NCI-H774 (cell line): ENCODE data around the gene ERAP2.
"Not testable (repeated sequence)": the region's sequence is repeated elsewhere in the genome, so short reads cannot be mapped to it uniquely, and the experiment has no call there.

Experiments used
- DNase-seq: peaks from one replicate; lab custom pipeline; 2025; lab: John Stamatoyannopoulos, UW

The ERAP2 gene

GRCh38 chr5:96876292-96876850 lies at the start of gene ERAP2:
Gene ERAP2, plus strand, starts transcription at chr5:96876500. Its CDS starts 3,186 bp downstream, at chr5:96879686.
- peak; percentile 32 for DNase-seq

DNA sequence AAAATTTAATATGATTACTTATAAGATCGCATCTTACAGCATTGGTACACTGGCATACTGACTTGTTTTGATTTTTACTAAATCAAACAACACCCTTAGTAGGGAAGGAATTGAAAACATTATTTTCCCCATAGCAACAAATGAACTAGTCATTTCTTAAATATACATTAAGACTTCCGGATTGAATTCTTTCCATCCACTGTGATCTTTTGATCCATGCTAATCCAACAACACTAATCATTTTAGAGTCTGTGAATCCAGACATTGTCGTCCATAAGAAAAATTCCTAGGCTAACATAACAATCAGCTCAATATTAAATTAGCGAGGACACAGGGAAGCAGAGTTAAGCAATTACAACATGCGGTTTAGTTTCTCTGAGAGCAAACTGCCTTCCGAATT lies 47.0 kb upstream of the ERAP2 start:
- DNase-seq = no peak

DNA sequence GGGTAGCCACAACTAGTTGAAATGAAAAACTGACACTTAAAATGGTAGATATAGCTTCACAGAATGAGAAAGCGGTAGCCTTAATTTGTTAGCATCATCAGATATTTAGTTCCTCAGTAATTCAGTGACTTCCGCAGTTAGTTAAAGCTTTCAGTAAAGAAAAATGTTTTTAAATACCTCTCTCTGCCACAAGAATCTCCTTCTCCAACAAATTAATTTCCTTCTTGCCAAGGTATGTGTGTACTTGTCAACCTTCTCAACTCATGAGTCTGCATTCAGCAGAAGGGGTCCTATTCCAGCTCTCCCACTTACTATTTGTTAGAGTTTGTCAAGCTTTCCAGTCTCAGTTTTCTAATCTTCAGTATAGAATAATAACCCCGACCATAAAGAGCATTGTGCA lies 42.3 kb upstream of the ERAP2 start:
- no peak for DNase-seq

DNA sequence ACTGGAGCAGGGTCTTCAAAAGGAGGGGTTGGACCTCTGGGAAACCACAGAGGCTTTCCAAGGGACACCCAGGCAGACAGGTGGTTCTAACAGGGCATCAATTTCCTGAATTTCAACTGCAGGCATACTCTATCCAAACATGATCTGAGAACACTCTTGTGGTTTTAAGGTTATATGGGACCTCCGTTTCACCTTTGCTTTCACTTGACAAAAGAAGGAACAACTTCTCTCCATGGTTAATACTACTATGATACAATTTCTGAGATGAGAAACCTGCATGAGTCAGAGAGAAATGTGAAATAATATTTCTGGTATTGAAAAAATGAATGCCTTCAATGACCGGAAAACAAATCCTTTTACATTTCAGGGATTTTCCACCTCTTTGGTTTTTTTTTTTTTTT lies 40.5 kb upstream of the ERAP2 start:
- DNase-seq = no peak

GRCh38 chr5:96836817-96837216 lies 39.5 kb upstream of the ERAP2 start:
- no peak for DNase-seq

- no peak for DNase-seq
These were observed 39.0 kb upstream of the ERAP2 start for GRCh38 chr5:96837303-96837702.

DNA sequence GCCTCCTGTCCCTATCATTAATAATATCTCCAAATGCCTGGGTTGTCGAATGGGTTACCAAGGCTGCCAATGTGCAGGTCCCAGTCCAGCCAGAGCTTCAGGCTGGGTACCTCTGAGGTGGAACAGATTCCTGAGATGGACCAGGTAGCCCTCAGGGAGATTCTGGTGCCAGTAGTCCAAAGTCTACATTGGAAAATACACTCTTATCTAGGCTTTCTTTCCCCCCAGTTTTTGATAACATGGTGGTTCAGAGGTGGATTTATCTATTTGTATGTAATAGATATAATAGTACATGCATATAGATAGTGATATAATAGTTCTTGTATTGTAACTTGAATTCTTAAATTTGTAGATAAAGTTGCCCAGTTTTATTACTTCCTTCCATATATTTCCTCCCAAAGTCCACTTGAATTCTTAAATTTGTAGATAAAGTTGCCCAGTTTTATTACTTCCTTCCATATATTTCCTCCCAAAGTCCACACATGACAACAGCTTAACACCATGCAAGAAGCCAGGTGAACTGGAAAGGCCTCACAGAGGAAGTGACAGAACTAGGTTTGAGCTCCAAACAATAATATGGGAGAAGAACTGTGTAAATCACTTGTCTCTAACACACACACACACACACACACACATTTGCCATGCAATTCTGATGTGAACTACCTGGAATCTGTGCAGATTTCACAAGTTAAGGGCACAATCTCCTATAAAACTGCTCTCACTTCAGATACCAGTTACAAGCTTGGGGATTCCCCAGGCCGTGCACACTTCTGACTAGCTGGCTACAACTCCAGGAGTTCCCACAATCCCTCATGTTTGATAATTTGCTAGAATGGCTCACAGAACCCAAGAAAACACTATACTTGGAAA lies 37.9 kb upstream of the ERAP2 start:
- DNase-seq = no peak

DNA sequence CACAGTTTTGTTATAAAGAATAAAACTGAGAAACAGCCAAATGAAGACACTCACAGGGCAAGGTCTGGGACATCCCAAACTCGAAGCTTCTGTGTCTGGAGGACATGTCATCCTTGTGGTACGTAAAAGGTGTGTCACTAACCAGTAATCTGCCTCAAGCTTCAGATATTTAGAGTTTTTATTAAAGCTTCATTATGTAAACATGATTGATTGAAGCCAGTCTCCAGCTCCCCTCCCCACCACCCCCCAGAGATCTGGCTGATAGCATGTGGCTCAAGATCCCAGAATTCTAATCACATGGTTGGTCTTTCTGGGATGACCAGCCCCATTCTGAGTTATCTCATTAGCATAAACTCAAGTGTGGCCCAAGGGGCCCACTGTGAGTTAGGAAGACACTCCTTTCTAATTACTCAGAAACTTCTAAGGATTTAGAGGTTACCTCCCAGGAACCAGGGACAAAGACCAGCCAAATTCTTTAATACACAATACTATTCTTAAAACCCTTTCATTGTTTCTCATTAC lies 37.2 kb upstream of the ERAP2 start:
- no peak for DNase-seq

DNA sequence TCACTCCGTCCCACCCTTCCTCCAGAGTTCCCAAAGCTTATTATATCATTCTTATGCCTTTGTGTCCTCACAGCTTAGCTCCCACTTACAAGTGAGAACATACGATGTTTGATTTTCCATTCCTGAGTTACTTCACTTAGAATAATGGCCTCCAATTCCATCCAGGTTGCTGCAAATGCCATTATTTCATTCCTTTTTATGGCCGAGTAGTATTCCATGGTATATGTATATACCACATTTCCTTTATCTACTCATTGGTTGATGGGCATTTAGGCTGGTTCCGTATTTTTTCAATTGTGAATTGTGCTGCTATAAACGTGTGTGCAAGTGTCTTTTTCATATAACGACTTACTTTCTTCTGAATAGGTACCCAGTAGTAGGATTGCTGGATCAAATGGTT lies 34.4 kb upstream of the ERAP2 start:
- not testable (repeated sequence) for DNase-seq

DNA sequence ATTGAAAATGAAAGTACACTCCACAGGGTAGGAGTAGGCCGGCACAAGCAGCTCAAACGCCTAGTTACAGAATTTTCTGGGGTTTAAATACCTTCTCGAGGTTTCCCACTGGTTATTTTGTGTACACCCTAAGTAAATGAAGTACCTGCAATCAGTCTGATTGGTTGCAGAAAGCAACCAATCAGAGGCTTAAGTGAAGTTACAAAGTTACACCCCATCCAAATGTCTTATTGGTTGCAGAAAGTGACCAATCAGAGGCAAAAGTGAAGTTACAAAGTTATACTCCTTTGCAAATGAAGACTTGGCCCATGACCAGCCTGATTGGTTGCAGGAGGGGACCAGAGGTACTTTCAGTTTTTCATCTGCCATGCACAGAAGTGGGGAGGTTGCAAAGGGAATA lies 33.2 kb upstream of the ERAP2 start:
- no peak for DNase-seq

GRCh38 chr5:96844481-96844990 lies 31.8 kb upstream of the ERAP2 start:
- DNase-seq = no peak

- DNase-seq = no peak
These were observed 24.8 kb upstream of the ERAP2 start for GRCh38 chr5:96851312-96852062.

DNA sequence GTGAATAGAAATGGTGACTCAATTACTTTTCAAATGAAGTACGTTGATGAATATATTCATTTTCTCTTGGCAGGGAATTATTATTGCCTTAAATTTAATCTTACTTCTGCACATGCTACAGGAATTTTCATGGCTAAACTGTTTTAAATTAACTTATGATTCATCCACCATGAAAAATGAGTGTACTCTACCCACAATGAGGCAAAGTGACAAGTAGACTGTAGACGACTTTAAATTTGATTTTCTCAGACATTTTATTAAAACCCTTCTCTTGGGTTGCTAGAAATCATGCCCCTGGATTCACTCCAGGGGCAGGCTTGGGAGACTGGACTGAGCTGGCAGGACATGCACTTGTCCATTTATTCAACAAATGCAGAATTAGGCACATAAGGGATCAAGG lies 23.5 kb upstream of the ERAP2 start:
- DNase-seq = no peak

DNA sequence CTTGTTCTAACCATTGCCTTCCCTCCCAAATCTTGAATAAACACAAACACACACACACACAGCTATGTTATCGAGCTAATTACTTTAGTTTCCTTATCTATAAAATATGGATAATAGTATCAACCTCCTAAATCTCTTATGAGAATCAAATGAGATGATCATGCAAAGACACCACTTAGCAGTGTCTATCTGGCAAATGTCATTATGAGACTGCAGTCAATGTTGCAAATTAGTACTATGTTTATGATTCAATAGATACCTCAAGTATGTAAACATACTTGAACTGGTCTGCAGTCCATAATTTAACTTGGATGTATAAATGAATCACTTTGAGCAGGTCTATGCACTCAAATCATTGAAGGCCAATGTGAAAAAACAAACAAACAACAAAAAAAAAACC lies 22.2 kb upstream of the ERAP2 start:
- no peak for DNase-seq

GRCh38 chr5:96855031-96855872 lies 21.0 kb upstream of the ERAP2 start:
- no peak for DNase-seq

- no peak for DNase-seq
These were observed 19.9 kb upstream of the ERAP2 start for GRCh38 chr5:96856371-96856770.

DNA sequence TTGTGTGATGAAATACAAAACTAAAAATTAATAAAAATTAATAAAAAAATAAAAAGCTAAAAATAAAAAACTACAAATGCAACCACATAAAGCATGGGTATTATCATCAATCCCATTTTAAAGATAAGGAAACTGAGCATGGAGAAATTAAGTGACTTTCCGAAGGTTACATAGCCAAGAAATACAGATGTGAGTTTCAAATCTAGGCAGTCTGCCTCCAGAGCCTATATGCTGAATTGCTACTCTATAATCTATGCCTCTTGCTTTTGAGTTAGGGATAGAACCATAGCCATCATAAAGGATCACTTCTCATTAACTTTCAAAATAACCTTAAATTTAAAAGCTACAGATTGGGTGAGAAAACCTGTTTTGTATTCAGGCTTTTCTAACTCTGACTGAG lies 18.8 kb upstream of the ERAP2 start:
- DNase-seq = no peak

DNA sequence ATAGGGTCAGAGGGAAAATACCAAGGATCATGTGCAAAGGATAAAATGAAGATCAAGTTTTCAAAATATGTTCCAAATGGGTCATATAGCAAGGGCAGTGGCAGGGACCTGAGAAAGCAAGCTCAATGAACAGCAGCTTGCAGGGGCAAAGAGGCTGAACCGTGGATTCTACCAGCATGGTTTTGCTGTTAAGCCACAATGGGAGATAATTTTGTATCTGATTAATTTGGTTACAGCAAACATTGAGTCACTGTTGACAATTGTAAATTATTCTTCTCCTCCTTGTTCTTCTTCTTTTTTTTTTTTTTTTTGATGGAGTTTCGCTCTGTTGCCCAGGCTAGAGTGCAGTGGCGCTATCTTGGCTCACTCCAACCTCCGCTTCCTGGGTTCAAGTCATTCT lies 18.4 kb upstream of the ERAP2 start:
- no peak for DNase-seq

DNA sequence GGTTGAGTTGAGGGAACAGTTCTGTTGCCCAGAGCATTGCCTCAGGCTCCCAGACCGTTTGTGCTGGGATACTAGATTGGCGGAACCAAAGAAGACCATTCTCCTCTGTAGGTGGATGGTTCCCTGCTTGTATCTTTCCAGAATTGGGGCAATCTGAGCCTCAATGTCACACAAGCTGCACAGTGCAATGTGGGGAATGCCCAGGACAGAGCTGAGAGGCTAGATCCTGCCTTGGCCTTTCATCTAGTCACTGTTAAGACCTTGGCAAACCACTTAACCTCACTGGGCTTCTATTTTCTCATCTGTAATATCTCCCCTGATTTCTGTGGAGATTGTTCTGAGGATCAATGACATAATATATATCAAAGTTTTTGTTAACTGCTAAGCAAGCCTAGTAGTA lies 16.9 kb upstream of the ERAP2 start:
- DNase-seq = no peak

- DNase-seq = no peak
These were observed 15.2 kb upstream of the ERAP2 start for GRCh38 chr5:96861076-96861475.

DNA sequence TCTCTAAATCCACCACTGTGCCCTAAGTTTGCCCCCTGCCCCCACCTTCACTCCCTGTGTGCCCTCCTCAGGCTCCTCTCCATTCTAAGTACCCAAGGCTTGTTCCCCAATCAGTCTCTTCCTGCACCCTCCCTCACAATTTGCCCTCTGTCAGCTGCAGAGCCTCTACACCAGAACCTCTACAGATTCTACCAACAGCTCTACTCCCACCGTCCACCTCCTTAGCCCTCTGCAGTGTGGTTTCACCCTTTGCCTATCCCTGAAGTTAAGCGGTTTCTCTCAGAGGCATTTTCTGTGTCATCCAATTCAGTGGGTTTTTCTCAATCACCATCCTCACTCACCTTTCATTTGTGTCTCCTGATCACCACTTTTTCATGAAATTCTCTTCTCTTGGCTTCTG lies 13.2 kb upstream of the ERAP2 start:
- DNase-seq = no peak
